ENCODE measurements around the gene THTPA. TPM values are rescaled to one million over a fixed set of nuclear protein-coding genes. Genes with fewer than 3 reads are reported as not detected.

The THTPA gene
- total RNA-seq, 1 experiment from 2014 or later = 20.0 TPM

- TF ChIP-seq AR (CRISPR knock-in tag; IDR thresholded peaks at IDR 0.05) = no peak
- TF ChIP-seq IRF1 (CRISPR knock-in tag; IDR thresholded peaks at IDR 0.05) = no peak
- 0 out of 2 replicates have a peak, but pooled peaks have one; percentile 26 for TF ChIP-seq EMX1 (CRISPR knock-in tag; IDR thresholded peaks at IDR 0.05)
- TF ChIP-seq AFF4 (CRISPR knock-in tag; IDR thresholded peaks at IDR 0.05; ENCODE audit: borderline replicate concordance) = no peak
- TF ChIP-seq KAT7 (CRISPR knock-in tag; IDR thresholded peaks at IDR 0.05; ENCODE audit: borderline replicate concordance) = no peak
- no peak for TF ChIP-seq ATF2 (CRISPR knock-in tag; IDR thresholded peaks at IDR 0.05; ENCODE audit: borderline replicate concordance, low read depth)
- no peak for TF ChIP-seq IRF2 (CRISPR knock-in tag; IDR thresholded peaks at IDR 0.05; ENCODE audit: borderline replicate concordance, low read depth)
- no peak for TF ChIP-seq ZNF138 (CRISPR knock-in tag; conservative IDR thresholded peaks at IDR 0.05)
- no peak for TF ChIP-seq E2F4 (CRISPR knock-in tag; IDR thresholded peaks at IDR 0.05; ENCODE audit: borderline replicate concordance, low read depth)
- no peak; the same call in 1 of the 2 replicates for TF ChIP-seq MYBL2 (CRISPR knock-in tag; IDR thresholded peaks at IDR 0.05)
- TF ChIP-seq FOXP1 (CRISPR knock-in tag; IDR thresholded peaks at IDR 0.05; ENCODE audit: borderline replicate concordance) = no peak
- TF ChIP-seq ELF4 (CRISPR knock-in tag; IDR thresholded peaks at IDR 0.05; ENCODE audit: low read depth) = no peak
- TF ChIP-seq ZNF416 (CRISPR knock-in tag; IDR thresholded peaks at IDR 0.05) = no peak
These were observed 11.3 kb upstream of the THTPA start (continued) for GRCh38 chr14:23544511-23545447.
